Measurements from ENCODE around the gene TASL.
"Not testable (repeated sequence)": the region's sequence is repeated elsewhere in the genome, so short reads cannot be mapped to it uniquely, and the experiment has no call there.

TASL gene

GRCh38 chrX:30573125-30573524 is 4.4 kb downstream of the TASL start:
- no peak for DNase-seq

- DNase-seq: no peak
Observed at GRCh38 chrX:30572678-30573077, 4.9 kb downstream of the TASL start.

- no peak for DNase-seq
Observed at GRCh38 chrX:30572004-30572403, 5.6 kb downstream of the TASL start.

GRCh38 chrX:30570505-30570904 is 7.1 kb downstream of the TASL start:
- peak; percentile 20 for DNase-seq

- DNase-seq: no peak
Observed at GRCh38 chrX:30568136-30568535, 9.4 kb downstream of the TASL start.

- not testable (repeated sequence) for DNase-seq
Observed at GRCh38 chrX:30563070-30563469, 14.5 kb downstream of the TASL start.

GRCh38 chrX:30561191-30561590 is 16.4 kb downstream of the TASL start:
- no peak for DNase-seq

- DNase-seq: no peak
Observed at GRCh38 chrX:30538271-30538670, 39.3 kb downstream of the TASL start.

GRCh38 chrX:30533835-30534234 is 43.7 kb downstream of the TASL start:
- no peak for DNase-seq

- DNase-seq: no peak
Observed at GRCh38 chrX:30533266-30533665, 44.3 kb downstream of the TASL start.

GRCh38 chrX:30530606-30531005 is 47.0 kb downstream of the TASL start:
- no peak for DNase-seq

- no peak for DNase-seq
Observed at GRCh38 chrX:30525732-30526131, 51.8 kb downstream of the TASL start.

- DNase-seq: no peak
Observed at GRCh38 chrX:30521440-30522182, 56.0 kb downstream of the TASL start.

- no peak for DNase-seq
Observed at GRCh38 chrX:30513284-30513683, 64.3 kb downstream of the TASL start.

All from CD4-positive, alpha-beta T cell treated with Interleukin-6 for 4 hours (primary cell).